Endothelial cell of umbilical vein (primary cell): ENCODE measurements around the gene ISY1. TPM values are rescaled to one million over a fixed set of nuclear protein-coding genes. Genes with fewer than 3 reads are reported as not detected.

Experiments used
- BruUV-seq: library from RNA; stranded (reverse); fragments of 400-500 nt; replicated peaks from 2 replicates; lab custom pipeline; 2021; lab: Mats Ljungman, UMichigan
- CTCF ChIA-PET: fragments of 300-600, 350-600 bp; sonication (Branson Sonifier 250); formaldehyde crosslinking; loops from one replicate; lab custom pipeline; 2021; ENCODE audit warnings: antibody characterized with exemption, inconsistent platforms; lab: Charles Lee
- POLR2A ChIA-PET: fragments of 300-600, 350-600 bp; sonication (Branson Sonifier 250); formaldehyde crosslinking; loops from one replicate; lab custom pipeline; 2021; ENCODE audit warnings: antibody characterized with exemption, inconsistent platforms; lab: Charles Lee
- DNase-seq: peaks from one replicate; pipeline ENCODE4 v3.0.0-alpha.2; 2011; ENCODE audit warnings: low read depth, low spot score
- FAIRE-seq: peaks from 2 replicates; lab custom pipeline; 2011; peaks lifted over from hg19 to GRCh38; lab: Jason Lieb, UNC
- H2AFZ ChIP-seq: 2 replicates; pipeline ENCODE4 v1.6.0; 2012; ENCODE audit warnings: low read depth, low read length, control low read depth, inconsistent platforms
- H3K27ac ChIP-seq: 2 replicates; pipeline ENCODE4 v1.5.1; 2011; ENCODE audit warnings: low read depth, mild to moderate bottlenecking, control low read depth, low read length, moderate library complexity; ENCODE audit not compliant: insufficient read depth
- H3K27me3 ChIP-seq, 2 experiments: 2 replicates each; pipeline versions ENCODE4 v1.6.0 to v1.6.1; 2011; ENCODE audit warnings: low read length in 2 of 2, mixed read lengths in 1 of 2; ENCODE audit not compliant: control insufficient read depth in 2 of 2, insufficient read depth in 2 of 2
- H3K36me3 ChIP-seq, 2 experiments: 2 replicates in 1 of 2; 3 replicates in 1 of 2; pipeline ENCODE4 v1.5.1; 2011; ENCODE audit warnings: low read length in 2 of 2, mild to moderate bottlenecking in 1 of 2, moderate library complexity in 1 of 2; ENCODE audit not compliant: control insufficient read depth in 2 of 2, insufficient read depth in 2 of 2; ENCODE audit errors: extremely low read depth in 1 of 2
- H3K4me1 ChIP-seq: 3 replicates; pipeline ENCODE4 v1.5.1; 2011; ENCODE audit warnings: mild to moderate bottlenecking, low read length; ENCODE audit not compliant: control insufficient read depth, insufficient read depth; ENCODE audit errors: extremely low read depth
- H3K4me2 ChIP-seq: 2 replicates; pipeline ENCODE4 v1.6.1; 2011; ENCODE audit warnings: low read length, control low read depth, mixed read lengths; ENCODE audit not compliant: insufficient read depth
- H3K4me3 ChIP-seq, 3 experiments: fragments of 200-600 bp in 1 of 3; sonication (generic), shearing (Covaris generic) in 1 of 3; replicated peaks in 1 of 3; 2 replicates each; pipeline ENCODE4 v1.5.1; 2011 to 2016; ENCODE audit warnings: control low read depth in 3 of 3, low read length in 3 of 3, mild to moderate bottlenecking in 2 of 3, inconsistent platforms in 1 of 3, low read depth in 1 of 3, moderate library complexity in 1 of 3; ENCODE audit not compliant: insufficient read depth in 1 of 3
- H3K79me2 ChIP-seq: 2 replicates; pipeline ENCODE4 v1.6.0; 2012; ENCODE audit warnings: low read length, inconsistent platforms; ENCODE audit not compliant: control insufficient read depth, insufficient read depth
- H3K9ac ChIP-seq: replicated peaks from 2 replicates; pipeline ENCODE3; 2011; ENCODE audit warnings: low read length, control low read depth; ENCODE audit not compliant: insufficient read depth; ENCODE audit errors: extremely low read depth
- H3K9me1 ChIP-seq: replicated peaks from 3 replicates; pipeline ENCODE4 v1.6.0; 2011; ENCODE audit warnings: mild to moderate bottlenecking, low read length; ENCODE audit not compliant: control insufficient read depth, insufficient read depth; ENCODE audit errors: extremely low read depth
- H3K9me3 ChIP-seq: replicated peaks from 2 replicates; pipeline ENCODE4 v1.5.1; 2012; ENCODE audit warnings: low read length, inconsistent platforms; ENCODE audit not compliant: control insufficient read depth, insufficient read depth
- H4K20me1 ChIP-seq: replicated peaks from 2 replicates; pipeline ENCODE3; 2011; ENCODE audit warnings: mild to moderate bottlenecking, low read length; ENCODE audit not compliant: control insufficient read depth, insufficient read depth; ENCODE audit errors: extremely low read depth
- EZH2 ChIP-seq: IDR thresholded peaks from 2 replicates; pipeline ENCODE4 v1.6.1; 2012; ENCODE audit warnings: borderline replicate concordance, low read depth, mild to moderate bottlenecking, moderate library complexity, low read length, inconsistent platforms; ENCODE audit not compliant: severe bottlenecking
- GATA2 ChIP-seq: IDR thresholded peaks from 2 replicates; pipeline ENCODE4 v1.7.0; 2011; ENCODE audit warnings: low read depth, mild to moderate bottlenecking, moderate library complexity, mixed read lengths, low read length; ENCODE audit not compliant: insufficient read length, insufficient read depth
- MYC ChIP-seq: IDR thresholded peaks from one replicate; pipeline ENCODE4 v1.6.1; 2011; ENCODE audit warnings: mild to moderate bottlenecking, low read depth, low read length
- POLR2A ChIP-seq: IDR thresholded peaks from 2 replicates; pipeline ENCODE4 v1.6.1; 2012; ENCODE audit warnings: low read depth, mild to moderate bottlenecking, control low read depth, low read length
- POLR2AphosphoS5 ChIP-seq: IDR thresholded peaks from 2 replicates; pipeline ENCODE4 v1.6.1; 2012; ENCODE audit warnings: low read depth, mild to moderate bottlenecking, control low read depth, low read length, moderate library complexity; ENCODE audit not compliant: insufficient read depth
- dilution Hi-C: fragments of 300-500 bp; cut with MboI; formaldehyde crosslinking; loops from one replicate; pipeline ENCODE4 v1.15.0; 2019; ENCODE audit warnings: low sequenced_read_pairs; ENCODE audit not compliant: extremely low pct_ligation_motif_present
- intact Hi-C: fragments of 100-400 bp; cut with micrococcal nuclease; formaldehyde crosslinking; loops from one replicate; pipeline ENCODE4 v1.10.0; 2022
- polyA plus RNA-seq, 4 experiments: library from polyadenylated mRNA; depleted of rRNA in 3 of 4; stranded (reverse) in 3 of 4; unstranded in 1 of 4; fragments of >200 nt; gene quantifications; 2 replicates each; pipeline versions ENCODE4 v1.2.1 to v1.2.3, GENCODE V29; 2011 to 2012; ENCODE audit warnings: missing spikeins in 1 of 4
- total RNA-seq: library from RNA; stranded (reverse); gene quantifications from 2 replicates; pipeline ENCODE4 v1.2.3, GENCODE V29; 2021
- TF ChIP-seq, protein P1 (sequence below), 2 donors: IDR thresholded peaks; 1 replicate in 1 of 2; 2 replicates in 1 of 2; pipeline ENCODE4 v1.5.1; 2011; ENCODE audit warnings: low read length in 2 of 2, mild to moderate bottlenecking in 2 of 2, moderate library complexity in 2 of 2, control low read depth in 1 of 2, inconsistent platforms in 1 of 2, low read depth in 1 of 2; ENCODE audit not compliant: insufficient read depth in 1 of 2; ENCODE audit errors: extremely low read depth in 1 of 2
- TF ChIP-seq, protein P2 (sequence below): IDR thresholded peaks from 2 replicates; pipeline ENCODE4 v1.6.1; 2011; ENCODE audit not compliant: insufficient read depth, insufficient read length

ISY1 gene
- total and polyA plus RNA-seq, 2 donors (not counting 3 experiments of a cell fraction or from before 2014, with no cell fraction given): 50.7 to 59.4 TPM

DNA sequence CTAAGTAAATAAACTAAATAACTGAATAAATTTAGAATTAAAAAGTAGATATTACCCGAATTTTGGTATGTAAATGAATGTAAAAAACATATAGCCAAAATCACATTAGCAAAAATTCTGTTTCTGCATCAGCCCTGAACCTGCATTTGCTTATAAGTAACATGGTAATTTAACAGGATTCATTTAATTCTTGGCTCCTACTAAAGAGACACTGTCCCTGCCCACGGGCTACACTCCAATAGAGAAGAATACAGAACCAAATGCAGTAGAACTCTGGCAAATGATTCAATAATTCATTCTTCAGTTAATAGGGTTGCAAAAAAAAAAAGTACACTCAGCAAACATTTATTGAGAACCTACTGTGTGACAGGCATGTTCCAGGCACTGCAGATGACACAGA, 43.6 kb upstream of the ISY1 start:
- Histone ChIP-seq H3K4me3 (no peak overlapping the region), H4K20me1 (no peaks in the 10 kb centered on the region), H3K79me2 (no peaks in the 10 kb centered on the region), H3K9ac (no peak overlapping the region), H3K36me3 (no peaks in the 10 kb centered on the region), H3K9me1 (no peaks in the 10 kb centered on the region), H3K4me2 (no peak overlapping the region), H2AFZ (no peak overlapping the region), H3K9me3 (no peaks in the 10 kb centered on the region), H3K4me1 (no peaks in the 10 kb centered on the region), H3K27me3 (no peaks in the 10 kb centered on the region), H3K27ac (no peak overlapping the region)
- intact Hi-C loops: no loop called here
- POLR2A ChIA-PET: no interaction called here
- no TSS peak for BruUV-seq
- no peak for FAIRE-seq
- no peak for DNase-seq
- dilution Hi-C loops: no loop called here
- TF ChIP-seq, protein P1, sequence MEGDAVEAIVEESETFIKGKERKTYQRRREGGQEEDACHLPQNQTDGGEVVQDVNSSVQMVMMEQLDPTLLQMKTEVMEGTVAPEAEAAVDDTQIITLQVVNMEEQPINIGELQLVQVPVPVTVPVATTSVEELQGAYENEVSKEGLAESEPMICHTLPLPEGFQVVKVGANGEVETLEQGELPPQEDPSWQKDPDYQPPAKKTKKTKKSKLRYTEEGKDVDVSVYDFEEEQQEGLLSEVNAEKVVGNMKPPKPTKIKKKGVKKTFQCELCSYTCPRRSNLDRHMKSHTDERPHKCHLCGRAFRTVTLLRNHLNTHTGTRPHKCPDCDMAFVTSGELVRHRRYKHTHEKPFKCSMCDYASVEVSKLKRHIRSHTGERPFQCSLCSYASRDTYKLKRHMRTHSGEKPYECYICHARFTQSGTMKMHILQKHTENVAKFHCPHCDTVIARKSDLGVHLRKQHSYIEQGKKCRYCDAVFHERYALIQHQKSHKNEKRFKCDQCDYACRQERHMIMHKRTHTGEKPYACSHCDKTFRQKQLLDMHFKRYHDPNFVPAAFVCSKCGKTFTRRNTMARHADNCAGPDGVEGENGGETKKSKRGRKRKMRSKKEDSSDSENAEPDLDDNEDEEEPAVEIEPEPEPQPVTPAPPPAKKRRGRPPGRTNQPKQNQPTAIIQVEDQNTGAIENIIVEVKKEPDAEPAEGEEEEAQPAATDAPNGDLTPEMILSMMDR (IDR thresholded peaks at IDR 0.05; ENCODE audit: extremely low read depth in 1 of 2, insufficient read depth in 1 of 2, low read depth in 1 of 2, low read length in 2 of 2): no peak
- TF ChIP-seq, protein P2, sequence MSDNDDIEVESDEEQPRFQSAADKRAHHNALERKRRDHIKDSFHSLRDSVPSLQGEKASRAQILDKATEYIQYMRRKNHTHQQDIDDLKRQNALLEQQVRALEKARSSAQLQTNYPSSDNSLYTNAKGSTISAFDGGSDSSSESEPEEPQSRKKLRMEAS: no peak
- TF ChIP-seq MYC (no peak), POLR2AphosphoS5 (no peak), EZH2 (no peak), GATA2 (no peak), POLR2A (no peak)
- CTCF ChIA-PET: interaction anchor here (1.2 to 1.5 kb wide), 2 partner anchors 9 to 13 kb away, joined by 3 read pairs; no protein-coding TSS in a partner anchor
